PC-9 (cell line): Measurements from ENCODE around the gene CPXM2. TPM values are rescaled to one million over a fixed set of nuclear protein-coding genes. Genes with fewer than 3 reads are reported as not detected.

Source experiments
- BruUV-seq: library from RNA; stranded (reverse); fragments of 400-500 nt; replicated peaks from 2 replicates; lab custom pipeline; 2021; lab: Mats Ljungman, UMichigan
- CTCF ChIA-PET: fragments of 300-600 bp; sonication (Branson Sonifier 250); formaldehyde crosslinking; loops from one replicate; lab custom pipeline; 2022; ENCODE audit warnings: antibody characterized with exemption; lab: Charles Lee
- POLR2A ChIA-PET: fragments of 300-600 bp; sonication (Branson Sonifier 250); formaldehyde crosslinking; loops from one replicate; lab custom pipeline; 2022; ENCODE audit warnings: antibody characterized with exemption; ENCODE audit not compliant: unreplicated experiment; lab: Charles Lee
- DNase-seq, 2 experiments: peaks; one replicate each; pipeline versions ENCODE4 v3.0.0 to v3.0.0-alpha.2; 2015 to 2022; ENCODE audit warnings: mixed read lengths in 1 of 2
- H2AFZ ChIP-seq: fragments of 200-600 bp; sonication (generic); 2 replicates; pipeline ENCODE4 v1.8.1; 2017; ENCODE audit warnings: antibody characterized with exemption
- H3F3A ChIP-seq: fragments of 200-600 bp; sonication (generic); 2 replicates; pipeline ENCODE4 v1.8.1; 2017; ENCODE audit warnings: antibody characterized with exemption, mild to moderate bottlenecking, low read depth; ENCODE audit not compliant: insufficient read depth
- H3K27ac ChIP-seq: fragments of 200-600 bp; sonication (generic); 2 replicates; pipeline ENCODE4 v1.6.1; 2016; ENCODE audit warnings: mixed run types
- H3K27me3 ChIP-seq: fragments of 200-600 bp; sonication (generic); 2 replicates; pipeline ENCODE4 v1.6.1; 2016; ENCODE audit warnings: low read depth, mixed run types; ENCODE audit not compliant: insufficient read depth
- H3K36me3 ChIP-seq: fragments of 200-600 bp; sonication (generic); 2 replicates; pipeline ENCODE4 v1.6.1; 2016; ENCODE audit warnings: low read depth, mixed run types
- H3K4me1 ChIP-seq: fragments of 200-600 bp; sonication (generic); replicated peaks from 2 replicates; pipeline ENCODE4 v1.6.1; 2016; ENCODE audit warnings: mixed run types; ENCODE audit not compliant: insufficient read depth
- H3K4me2 ChIP-seq: fragments of 200-600 bp; sonication (generic); 2 replicates; pipeline ENCODE4 v1.6.1; 2017; ENCODE audit warnings: mixed run types
- H3K4me3 ChIP-seq: fragments of 200-600 bp; sonication (generic); 2 replicates; pipeline ENCODE4 v1.6.1; 2016; ENCODE audit warnings: mixed run types
- H3K79me2 ChIP-seq: fragments of 200-600 bp; sonication (generic); 2 replicates; pipeline ENCODE4 v1.6.1; 2017; ENCODE audit warnings: low read depth, mixed run types
- H3K9me2 ChIP-seq: fragments of 200-600 bp; sonication (generic); 2 replicates; pipeline ENCODE4 v1.8.1; 2017; ENCODE audit warnings: mild to moderate bottlenecking; ENCODE audit not compliant: insufficient read depth
- H3K9me3 ChIP-seq: fragments of 200-600 bp; sonication (generic); 2 replicates; pipeline ENCODE4 v1.8.1; 2016; ENCODE audit warnings: low read depth; ENCODE audit not compliant: insufficient read depth
- H4K20me1 ChIP-seq: fragments of 200-600 bp; sonication (generic); 2 replicates; pipeline ENCODE4 v1.8.1; 2017; ENCODE audit not compliant: insufficient read depth
- CTCF ChIP-seq: fragments of 200-600 bp; sonication (generic); conservative IDR thresholded peaks from 2 replicates; pipeline ENCODE4 v1.6.1; 2017; ENCODE audit warnings: mixed run types, antibody characterized with exemption, mild to moderate bottlenecking, moderate library complexity
- EZH2 ChIP-seq: fragments of 200-600 bp; sonication (generic); IDR thresholded peaks from 2 replicates; pipeline ENCODE4 v1.8.0; 2017; ENCODE audit warnings: antibody characterized with exemption, low read depth
- intact Hi-C: fragments of 100-400 bp; cut with micrococcal nuclease; formaldehyde crosslinking; loops from one replicate; pipeline ENCODE4 v1.10.0; 2022; ENCODE audit not compliant: unreplicated experiment
- total RNA-seq: library from RNA; stranded (reverse); gene quantifications from 2 replicates; pipeline ENCODE4 v1.2.3, GENCODE V29; 2021

CPXM2 gene
- total RNA-seq, 1 experiment from 2014 or later: not detected

GRCh38 chr10:123865350-123865749, 26.3 kb downstream of the CPXM2 start:
- no peaks in the 10 kb centered on the region for H3K36me3 ChIP-seq
- H4K20me1 ChIP-seq: no peaks in the 10 kb centered on the region
- CTCF ChIA-PET: no interaction called here
- peaks cover 62% of the 10 kb centered on the region for H3K27me3 ChIP-seq
- H3K4me1 ChIP-seq: no peaks in the 10 kb centered on the region
- H3K27ac ChIP-seq: no peak overlapping the region
- intact Hi-C loops: loop anchor here (5.0 kb wide), 1 partner anchor 283 kb away; no protein-coding TSS in a partner anchor
- POLR2A ChIA-PET: no interaction called here
- H3K4me3 ChIP-seq: no peak overlapping the region
- no TSS peak for BruUV-seq
- H3K9me2 ChIP-seq: no peaks in the 10 kb centered on the region
- no peak overlapping the region for H3K4me2 ChIP-seq
- H2AFZ ChIP-seq: no peak overlapping the region
- no peaks in the 10 kb centered on the region for H3K79me2 ChIP-seq
- H3K9me3 ChIP-seq: no peaks in the 10 kb centered on the region
- TF ChIP-seq EZH2: no peak
- no peak for TF ChIP-seq CTCF
- no peaks in the 10 kb centered on the region for H3F3A ChIP-seq
- DNase-seq: no peak

GRCh38 chr10:123864923-123865322, 26.7 kb downstream of the CPXM2 start:
- Histone ChIP-seq H3K36me3 (no peaks in the 10 kb centered on the region), H3K9me2 (no peaks in the 10 kb centered on the region), H3K4me1 (no peaks in the 10 kb centered on the region), H3K4me2 (no peak overlapping the region), H3K4me3 (no peak overlapping the region), H3K27me3 (peaks cover 62% of the 10 kb centered on the region), H3F3A (no peaks in the 10 kb centered on the region), H3K27ac (no peak overlapping the region), H3K79me2 (no peaks in the 10 kb centered on the region), H3K9me3 (no peaks in the 10 kb centered on the region), H2AFZ (no peak overlapping the region), H4K20me1 (no peaks in the 10 kb centered on the region)
- intact Hi-C loops: loop anchor here (5.0 kb wide), 1 partner anchor 283 kb away; no protein-coding TSS in a partner anchor
- DNase-seq: no peak
- CTCF ChIA-PET: no interaction called here
- BruUV-seq: no TSS peak
- TF ChIP-seq CTCF (no peak), EZH2 (no peak)
- POLR2A ChIA-PET: no interaction called here

- no peak for DNase-seq
- Histone ChIP-seq H3K79me2 (no peaks in the 10 kb centered on the region), H4K20me1 (no peaks in the 10 kb centered on the region)
These were observed 27.7 kb downstream of the CPXM2 start for GRCh38 chr10:123863721-123864482.

More at GRCh38 chr10:123863721-123864482, 27.7 kb downstream of the CPXM2 start:
- Histone ChIP-seq H3K9me3 (no peaks in the 10 kb centered on the region), H3K36me3 (no peaks in the 10 kb centered on the region), H3K4me3 (no peak overlapping the region), H3K4me2 (no peak overlapping the region), H3K9me2 (no peaks in the 10 kb centered on the region), H3K4me1 (no peaks in the 10 kb centered on the region), H3F3A (no peaks in the 10 kb centered on the region), H3K27me3 (peaks cover 62% of the 10 kb centered on the region), H3K27ac (no peak overlapping the region), H2AFZ (no peak overlapping the region)
- ChIA-PET CTCF (no interaction called here), POLR2A (no interaction called here)
- intact Hi-C loops: no loop called here
- no TSS peak for BruUV-seq
- TF ChIP-seq EZH2: no peak
- no peak for TF ChIP-seq CTCF
